Subcutaneous abdominal adipose tissue (tissue), 5 donors: ENCODE results near the gene HACE1.

Experiments
- H3K27ac ChIP-seq: one replicate; pipeline ENCODE4 v1.7.0; 2013; ENCODE audit warnings: low read depth, mild to moderate bottlenecking, inconsistent platforms, low read length, moderate library complexity
- H3K27me3 ChIP-seq, 5 donors: one replicate each; pipeline ENCODE4 v1.7.0; 2013; ENCODE audit warnings: low read length in 5 of 5, inconsistent platforms in 1 of 5; ENCODE audit not compliant: control insufficient read depth in 5 of 5, insufficient read depth in 4 of 5
- H3K36me3 ChIP-seq, 5 donors: one replicate each; pipeline ENCODE4 v1.7.0; 2013; ENCODE audit warnings: low read length in 5 of 5; ENCODE audit not compliant: control insufficient read depth in 5 of 5, insufficient read depth in 5 of 5
- H3K4me1 ChIP-seq, 5 donors: one replicate each; pipeline ENCODE4 v1.7.0; 2013; ENCODE audit warnings: low read length in 5 of 5, mild to moderate bottlenecking in 3 of 5, moderate library complexity in 1 of 5; ENCODE audit not compliant: control insufficient read depth in 5 of 5, insufficient read depth in 5 of 5
- H3K4me3 ChIP-seq, 5 donors: one replicate each; pipeline ENCODE4 v1.7.0; 2013; ENCODE audit warnings: low read length in 5 of 5, low read depth in 1 of 5
- H3K9ac ChIP-seq, 5 donors: one replicate each; pipeline ENCODE4 v1.7.0; 2013; ENCODE audit warnings: low read length in 5 of 5, mild to moderate bottlenecking in 4 of 5, moderate library complexity in 3 of 5
- H3K9me3 ChIP-seq, 5 donors: one replicate each; pipeline ENCODE4 v1.7.0; 2013; ENCODE audit warnings: low read length in 5 of 5; ENCODE audit not compliant: control insufficient read depth in 5 of 5
- donor health status: healthy.
- donor health status: healthy.
- donor health status: healthy.
- donor health status: healthy.
- donor health status: healthy.

The HACE1 gene

GRCh38 chr6:104711371-104711770 lies 148.3 kb downstream of the HACE1 start:
- Histone ChIP-seq H3K36me3 (no peaks in the 10 kb centered on the region), H3K27me3 (no peaks in the 10 kb centered on the region), H3K27ac (no peak overlapping the region), H3K4me3 (no peak overlapping the region), H3K9ac (no peak overlapping the region), H3K4me1 (peaks cover 0 to 6% (median 0%) of the 10 kb centered on the region in 5 donors), H3K9me3 (no peaks in the 10 kb centered on the region)

GRCh38 chr6:104710543-104711335 lies 149.0 kb downstream of the HACE1 start:
- H3K4me1 ChIP-seq: peaks cover 0 to 6% (median under 1%) of the 10 kb centered on the region in 5 donors
- no peak overlapping the region for H3K9ac ChIP-seq
- no peaks in the 10 kb centered on the region for H3K27me3 ChIP-seq
- H3K36me3 ChIP-seq: no peaks in the 10 kb centered on the region
- H3K27ac ChIP-seq: no peak overlapping the region
- no peak overlapping the region for H3K4me3 ChIP-seq
- H3K9me3 ChIP-seq: no peaks in the 10 kb centered on the region

GRCh38 chr6:104705916-104706442 lies 153.7 kb downstream of the HACE1 start:
- no peak overlapping the region for H3K4me3 ChIP-seq
- H3K36me3 ChIP-seq: no peaks in the 10 kb centered on the region
- peaks cover 0 to 11% (median 0%) of the 10 kb centered on the region in 5 donors for H3K4me1 ChIP-seq
- H3K27ac ChIP-seq: no peak overlapping the region
- H3K9me3 ChIP-seq: no peaks in the 10 kb centered on the region
- no peak overlapping the region for H3K9ac ChIP-seq
- H3K27me3 ChIP-seq: no peaks in the 10 kb centered on the region

- no peak overlapping the region for H3K27ac ChIP-seq
Measured at GRCh38 chr6:104705095-104705707, 154.5 kb downstream of the HACE1 start.

GRCh38 chr6:104704191-104704590 lies 155.5 kb downstream of the HACE1 start:
- no peak overlapping the region for H3K27ac ChIP-seq
- no peaks in the 10 kb centered on the region for H3K27me3 ChIP-seq
- no peaks in the 10 kb centered on the region for H3K36me3 ChIP-seq
- no peaks in the 10 kb centered on the region for H3K9me3 ChIP-seq
- H3K9ac ChIP-seq: no peak overlapping the region
- H3K4me1 ChIP-seq: peaks cover 0 to 11% (median 0%) of the 10 kb centered on the region in 5 donors
- no peak overlapping the region for H3K4me3 ChIP-seq

More at GRCh38 chr6:104705095-104705707, 154.5 kb downstream of the HACE1 start:
- Histone ChIP-seq H3K36me3 (no peaks in the 10 kb centered on the region), H3K27me3 (no peaks in the 10 kb centered on the region), H3K9ac (no peak overlapping the region), H3K4me3 (peak overlapping the region in 1 of 5 donors; percentile 7), H3K9me3 (no peaks in the 10 kb centered on the region), H3K4me1 (peaks cover 0 to 11% (median 0%) of the 10 kb centered on the region in 5 donors)

GRCh38 chr6:104702126-104702841 lies 157.4 kb downstream of the HACE1 start:
- Histone ChIP-seq H3K27ac (no peak overlapping the region), H3K4me3 (no peak overlapping the region), H3K27me3 (no peaks in the 10 kb centered on the region), H3K4me1 (peaks cover 0 to 11% (median 0%) of the 10 kb centered on the region in 5 donors), H3K9ac (no peak overlapping the region), H3K36me3 (no peaks in the 10 kb centered on the region), H3K9me3 (no peaks in the 10 kb centered on the region)

GRCh38 chr6:104700371-104701185 lies 159.1 kb downstream of the HACE1 start:
- Histone ChIP-seq H3K27me3 (no peaks in the 10 kb centered on the region), H3K27ac (no peak overlapping the region), H3K4me1 (peaks cover 0 to 5% (median 0%) of the 10 kb centered on the region in 5 donors), H3K4me3 (no peak overlapping the region), H3K9ac (no peak overlapping the region), H3K36me3 (no peaks in the 10 kb centered on the region), H3K9me3 (no peaks in the 10 kb centered on the region)

GRCh38 chr6:104699593-104700329 lies 160.0 kb downstream of the HACE1 start:
- H3K4me3 ChIP-seq: no peak overlapping the region
- H3K27me3 ChIP-seq: no peaks in the 10 kb centered on the region
- no peaks in the 10 kb centered on the region for H3K9me3 ChIP-seq
- no peak overlapping the region for H3K9ac ChIP-seq
- H3K27ac ChIP-seq: no peak overlapping the region
- H3K4me1 ChIP-seq: peaks cover 0 to 3% (median 0%) of the 10 kb centered on the region in 5 donors
- no peaks in the 10 kb centered on the region for H3K36me3 ChIP-seq

- no peaks in the 10 kb centered on the region for H3K27me3 ChIP-seq
- no peak overlapping the region for H3K27ac ChIP-seq
- H3K4me3 ChIP-seq: no peak overlapping the region
- H3K4me1 ChIP-seq: no peaks in the 10 kb centered on the region
- no peaks in the 10 kb centered on the region for H3K9me3 ChIP-seq
- H3K9ac ChIP-seq: no peak overlapping the region
- no peaks in the 10 kb centered on the region for H3K36me3 ChIP-seq
Measured at GRCh38 chr6:104698979-104699378, 160.7 kb downstream of the HACE1 start.
